GM20000 (cell line): ENCODE measurements around the gene EIF2D.

Experiments
- DNase-seq: peaks from one replicate; pipeline ENCODE4 v3.0.0; 2012; ENCODE audit warnings: low spot score
- CTCF ChIP-seq: IDR thresholded peaks from 2 replicates; pipeline ENCODE4 v1.5.1; 2012; ENCODE audit warnings: mild to moderate bottlenecking, control low read depth; ENCODE audit errors: extremely low read depth, missing control alignments

Gene EIF2D

GRCh38 chr1:206591226-206591625 lies 21.0 kb downstream of the EIF2D start:
- TF ChIP-seq CTCF = no peak
- DNase-seq = no peak

- DNase-seq = peak; percentile 40
- no peak for TF ChIP-seq CTCF
Observed at GRCh38 chr1:206590025-206590758, 22.1 kb downstream of the EIF2D start.

- no peak for DNase-seq
- TF ChIP-seq CTCF = no peak
Observed at GRCh38 chr1:206589206-206589605, 23.1 kb downstream of the EIF2D start.

- no peak for DNase-seq
- TF ChIP-seq CTCF = no peak
Observed at GRCh38 chr1:206588492-206588891, 23.8 kb downstream of the EIF2D start.

GRCh38 chr1:206587904-206588303 lies 24.4 kb downstream of the EIF2D start:
- no peak for TF ChIP-seq CTCF
- no peak for DNase-seq

GRCh38 chr1:206586501-206587445 lies 25.5 kb downstream of the EIF2D start:
- DNase-seq = no peak
- no peak for TF ChIP-seq CTCF

- DNase-seq = no peak
- TF ChIP-seq CTCF = no peak
Observed at GRCh38 chr1:206584683-206585082, 27.6 kb downstream of the EIF2D start.
